ENCODE measurements around the gene TGFBR3.

The TGFBR3 gene

GRCh38 chr1:91710261-91710660 lies 175.7 kb downstream of the TGFBR3 start:
- DNase-seq (ENCODE audit: low spot score): no peak

GRCh38 chr1:91708691-91709090 lies 177.3 kb downstream of the TGFBR3 start:
- DNase-seq (ENCODE audit: low spot score): no peak

- DNase-seq (ENCODE audit: low spot score): no peak
These were observed 178.1 kb downstream of the TGFBR3 start for GRCh38 chr1:91707890-91708218.

- no peak for DNase-seq (ENCODE audit: low spot score)
These were observed 178.6 kb downstream of the TGFBR3 start for GRCh38 chr1:91707114-91707889.

GRCh38 chr1:91706140-91706957 lies 179.6 kb downstream of the TGFBR3 start:
- no peak for DNase-seq (ENCODE audit: low spot score)

GRCh38 chr1:91704746-91705145 lies 181.2 kb downstream of the TGFBR3 start:
- no peak for DNase-seq (ENCODE audit: low spot score)

GRCh38 chr1:91703095-91703494 lies 182.9 kb downstream of the TGFBR3 start:
- no peak for DNase-seq (ENCODE audit: low spot score)

GRCh38 chr1:91701472-91701869 lies 184.5 kb downstream of the TGFBR3 start:
- DNase-seq (ENCODE audit: low spot score): no peak

- DNase-seq (ENCODE audit: low spot score): no peak
These were observed 185.0 kb downstream of the TGFBR3 start for GRCh38 chr1:91700771-91701471.

- no peak for DNase-seq (ENCODE audit: low spot score)
These were observed 185.6 kb downstream of the TGFBR3 start for GRCh38 chr1:91700332-91700731.

GRCh38 chr1:91699339-91699974 lies 186.5 kb downstream of the TGFBR3 start:
- no peak for DNase-seq (ENCODE audit: low spot score)

GRCh38 chr1:91697861-91698260 lies 188.1 kb downstream of the TGFBR3 start:
- no peak for DNase-seq (ENCODE audit: low spot score)

- DNase-seq (ENCODE audit: low spot score): no peak
These were observed 188.5 kb downstream of the TGFBR3 start for GRCh38 chr1:91697416-91697815.

GRCh38 chr1:91696321-91696720 lies 189.6 kb downstream of the TGFBR3 start:
- DNase-seq (ENCODE audit: low spot score): no peak

- peak; percentile 35 for DNase-seq (ENCODE audit: low spot score)
These were observed 192.4 kb downstream of the TGFBR3 start for GRCh38 chr1:91693557-91693956.

- no peak for DNase-seq (ENCODE audit: low spot score)
These were observed 194.4 kb downstream of the TGFBR3 start for GRCh38 chr1:91691525-91691924.

- DNase-seq (ENCODE audit: low spot score): no peak
These were observed 196.1 kb downstream of the TGFBR3 start for GRCh38 chr1:91689641-91690481.

GRCh38 chr1:91687452-91687851 lies 198.5 kb downstream of the TGFBR3 start:
- DNase-seq (ENCODE audit: low spot score): no peak

- no peak for DNase-seq (ENCODE audit: low spot score)
These were observed 200.0 kb downstream of the TGFBR3 start for GRCh38 chr1:91685994-91686393.

GRCh38 chr1:91684481-91685196 lies 201.3 kb downstream of the TGFBR3 start:
- no peak for DNase-seq (ENCODE audit: low spot score)

- no peak for DNase-seq (ENCODE audit: low spot score)
These were observed 202.4 kb downstream of the TGFBR3 start for GRCh38 chr1:91683598-91683951.
